DND-41 (cell line): ENCODE results near the gene SIRT6.
"Not testable (repeated sequence)": the region's sequence is repeated elsewhere in the genome, so short reads cannot be mapped to it uniquely, and the experiment has no call there.

Experiments
- CTCF ChIP-seq: IDR thresholded peaks from 2 replicates; pipeline ENCODE4 v1.5.1; 2012; ENCODE audit warnings: borderline replicate concordance, low read length, moderate library complexity, mild to moderate bottlenecking; ENCODE audit not compliant: poor library complexity, severe bottlenecking; ENCODE audit errors: extremely low read depth
- EZH2 ChIP-seq: IDR thresholded peaks from 3 replicates; pipeline ENCODE4 v1.6.1; 2012; ENCODE audit warnings: borderline replicate concordance, low read depth, mild to moderate bottlenecking, moderate library complexity, low read length, inconsistent platforms; ENCODE audit not compliant: severe bottlenecking

GRCh38 chr19:4142916-4143315, 39.4 kb downstream of the SIRT6 start:
- TF ChIP-seq EZH2, CTCF: not testable (repeated sequence)
